Measurements from ENCODE around the gene CLDN4.
"Not testable (repeated sequence)": the region's sequence is repeated elsewhere in the genome, so short reads cannot be mapped to it uniquely, and the experiment has no call there.

The CLDN4 gene

GRCh38 chr7:73830681-73831583 is at the start of gene CLDN4:
TSS of gene CLDN4 (plus strand) at chr7:73830996. CDS start at chr7:73831202, 206 bp downstream.
- no peak for DNase-seq

GRCh38 chr7:73786588-73786987 is 44.2 kb upstream of the CLDN4 start:
- DNase-seq = no peak

- not testable (repeated sequence) for DNase-seq
Observed at GRCh38 chr7:73787786-73788048, 43.1 kb upstream of the CLDN4 start.

GRCh38 chr7:73789051-73789450 is 41.7 kb upstream of the CLDN4 start:
- DNase-seq = no peak

GRCh38 chr7:73791170-73791690 is 39.6 kb upstream of the CLDN4 start:
- not testable (repeated sequence) for DNase-seq

GRCh38 chr7:73795188-73795587 is 35.6 kb upstream of the CLDN4 start:
- DNase-seq = not testable (repeated sequence)

GRCh38 chr7:73796656-73797055 is 34.1 kb upstream of the CLDN4 start:
- not testable (repeated sequence) for DNase-seq

- not testable (repeated sequence) for DNase-seq
Observed at GRCh38 chr7:73797176-73797575, 33.6 kb upstream of the CLDN4 start.

- no peak for DNase-seq
Observed at GRCh38 chr7:73799282-73800141, 31.3 kb upstream of the CLDN4 start.

- no peak for DNase-seq
Observed at GRCh38 chr7:73801577-73801976, 29.2 kb upstream of the CLDN4 start.

- no peak for DNase-seq
Observed at GRCh38 chr7:73802459-73802858, 28.3 kb upstream of the CLDN4 start.

GRCh38 chr7:73809467-73809951 is 21.3 kb upstream of the CLDN4 start:
- DNase-seq = no peak

GRCh38 chr7:73810998-73811360 is 19.8 kb upstream of the CLDN4 start:
- DNase-seq = no peak

- DNase-seq = peak; percentile 79
Observed at GRCh38 chr7:73811760-73812168, 19.0 kb upstream of the CLDN4 start.

- DNase-seq = no peak
Observed at GRCh38 chr7:73812996-73813395, 17.8 kb upstream of the CLDN4 start.

GRCh38 chr7:73815436-73815835 is 15.4 kb upstream of the CLDN4 start:
- no peak for DNase-seq

GRCh38 chr7:73817121-73817520 is 13.7 kb upstream of the CLDN4 start:
- DNase-seq = no peak

GRCh38 chr7:73820013-73820412 is 10.8 kb upstream of the CLDN4 start:
- DNase-seq = no peak

- not testable (repeated sequence) for DNase-seq
Observed at GRCh38 chr7:73821597-73822285, 9.1 kb upstream of the CLDN4 start.

GRCh38 chr7:73822319-73823173 is 8.2 kb upstream of the CLDN4 start:
- no peak for DNase-seq

- no peak for DNase-seq
Observed at GRCh38 chr7:73823257-73823656, 7.5 kb upstream of the CLDN4 start.

Data from stimulated activated CD8-positive, alpha-beta memory T cell treated with anti-CD3 and anti-CD28 coated beads, Interleukin-4, amount 100 ng/mL, for 48 hours (primary cell).